PC-9 (cell line): ENCODE measurements around the gene GPATCH1.

Experiments
- CTCF ChIP-seq: fragments of 200-600 bp; sonication (generic); conservative IDR thresholded peaks from 2 replicates; pipeline ENCODE4 v1.6.1; 2017; ENCODE audit warnings: mixed run types, antibody characterized with exemption, mild to moderate bottlenecking, moderate library complexity
- EZH2 ChIP-seq: fragments of 200-600 bp; sonication (generic); IDR thresholded peaks from 2 replicates; pipeline ENCODE4 v1.8.0; 2017; ENCODE audit warnings: antibody characterized with exemption, low read depth

GRCh38 chr19:33086955-33087354 is 6.0 kb downstream of the GPATCH1 start:
- TF ChIP-seq CTCF (no peak), EZH2 (no peak)
